ENCODE data around the gene NBPF8. TPM values are rescaled to one million over a fixed set of nuclear protein-coding genes. Genes with fewer than 3 reads are reported as not detected.

The NBPF8 gene, protein sequence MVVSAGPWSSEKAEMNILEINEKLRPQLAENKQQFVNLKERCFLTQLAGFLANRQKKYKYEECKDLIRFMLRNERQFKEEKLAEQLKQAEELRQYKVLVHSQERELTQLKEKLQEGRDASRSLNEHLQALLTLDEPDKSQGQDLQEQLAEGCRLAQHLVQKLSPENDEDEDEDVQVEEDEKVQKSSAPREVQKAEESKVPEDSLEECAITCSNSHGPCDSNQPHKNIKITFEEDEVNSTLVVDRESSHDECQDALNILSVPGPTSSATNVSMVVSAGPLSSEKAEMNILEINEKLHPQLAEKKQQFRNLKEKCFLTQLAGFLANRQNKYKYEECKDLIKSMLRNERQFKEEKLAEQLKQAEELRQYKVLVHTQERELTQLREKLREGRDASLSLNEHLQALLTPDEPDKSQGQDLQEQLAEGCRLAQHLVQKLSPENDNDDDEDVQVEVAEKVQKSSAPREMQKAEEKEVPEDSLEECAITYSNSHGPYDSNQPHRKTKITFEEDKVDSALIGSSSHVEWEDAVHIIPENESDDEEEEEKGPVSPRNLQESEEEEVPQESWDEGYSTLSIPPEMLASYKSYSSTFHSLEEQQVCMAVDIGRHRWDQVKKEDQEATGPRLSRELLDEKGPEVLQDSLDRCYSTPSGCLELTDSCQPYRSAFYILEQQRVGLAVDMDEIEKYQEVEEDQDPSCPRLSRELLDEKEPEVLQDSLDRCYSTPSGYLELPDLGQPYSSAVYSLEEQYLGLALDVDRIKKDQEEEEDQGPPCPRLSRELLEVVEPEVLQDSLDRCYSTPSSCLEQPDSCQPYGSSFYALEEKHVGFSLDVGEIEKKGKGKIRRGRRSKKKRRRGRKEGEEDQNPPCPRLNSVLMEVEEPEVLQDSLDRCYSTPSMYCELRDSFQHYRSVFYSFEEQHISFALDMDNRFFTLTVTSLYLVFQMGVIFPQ
- total RNA-seq, result 7.1 and 8.2 TPM in 2 replicates

DNA sequence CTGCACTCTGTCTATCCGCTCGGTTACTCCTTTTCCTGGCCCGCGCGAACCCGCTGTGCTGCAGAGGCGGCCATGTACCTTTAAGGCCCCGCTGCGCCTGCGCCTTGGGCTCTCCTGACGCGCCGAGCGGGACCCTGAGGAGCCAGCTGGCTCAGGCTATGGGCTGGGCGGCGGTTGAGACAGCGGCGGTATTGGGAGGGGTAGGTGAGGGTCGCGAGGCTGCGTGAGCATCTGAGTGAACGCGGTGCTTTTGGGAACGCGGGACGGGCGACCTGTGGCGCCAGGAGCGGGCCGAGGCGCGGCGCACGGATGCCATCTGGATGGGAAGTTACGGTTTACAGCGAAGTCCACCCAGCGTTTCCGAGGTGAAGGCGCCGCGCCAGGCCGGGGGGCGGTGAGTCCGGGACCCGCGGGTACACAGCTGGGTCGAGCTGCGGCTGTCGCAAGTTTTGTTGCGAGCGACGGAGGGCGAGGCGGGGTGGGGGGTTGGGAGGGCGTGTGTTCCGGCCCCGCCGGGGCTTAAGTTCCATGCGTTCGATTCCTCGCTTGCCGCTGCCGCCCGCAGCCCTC, at the start of gene NBPF8:
Gene NBPF8 (plus strand): TSS at position 125 of the 570 bp plus-strand sequence. CDS start 21,488 bp downstream, outside the sequence.

Other genes with a start within 250 kb of the NBPF8 start
- gene SEC22B, start 238.5 kb upstream of the NBPF8 start, total RNA-seq, result 28.6 and 37.5 TPM in 2 replicates

All from epithelial cell of umbilical artery (primary cell).